GM21528 (cell line): ENCODE measurements around the gene RNF39.
A peak's percentile ranks its signal among the peaks of the same experiment; 100 is the strongest.
"Not testable (repeated sequence)": the region's sequence is repeated elsewhere in the genome, so short reads cannot be mapped to it uniquely, and the experiment has no call there.

ENCODE experiments used
- ATAC-seq: cut with Tn5 transposase; IDR thresholded peaks from one replicate; pipeline ENCODE4 v1.9.1; 2021; ENCODE audit warnings: mild to moderate bottlenecking, moderate library complexity; ENCODE audit not compliant: unreplicated experiment, low FRiP score

The RNF39 gene

GRCh38 chr6:30062471-30063178 is 12.9 kb downstream of the RNF39 start:
- ATAC-seq: no peak

- peak; percentile 18 for ATAC-seq
These were observed 13.6 kb downstream of the RNF39 start for GRCh38 chr6:30061858-30062458.

- peak; percentile 82 for ATAC-seq
These were observed 14.3 kb downstream of the RNF39 start, which contains the start of gene POLR1H for GRCh38 chr6:30061092-30061857. TSS of gene POLR1H (plus strand) at chr6:30061265. CDS start at chr6:30061525, 260 bp downstream.

GRCh38 chr6:30060606-30061091 is 14.9 kb downstream of the RNF39 start:
- peak; percentile 17 for ATAC-seq

- ATAC-seq: no peak
These were observed 20.1 kb downstream of the RNF39 start for GRCh38 chr6:30055513-30055912.

GRCh38 chr6:30053682-30054081 is 21.9 kb downstream of the RNF39 start:
- no peak for ATAC-seq

- ATAC-seq: no peak
These were observed 28.3 kb downstream of the RNF39 start for GRCh38 chr6:30047220-30047619.

- ATAC-seq: no peak
These were observed 30.9 kb downstream of the RNF39 start for GRCh38 chr6:30044630-30045029.

GRCh38 chr6:30043744-30044143 is 31.8 kb downstream of the RNF39 start:
- no peak for ATAC-seq

GRCh38 chr6:30042914-30043313 is 32.7 kb downstream of the RNF39 start:
- ATAC-seq: no peak

- no peak for ATAC-seq
These were observed 33.1 kb downstream of the RNF39 start for GRCh38 chr6:30042476-30042875.

GRCh38 chr6:30041821-30042220 is 33.7 kb downstream of the RNF39 start:
- no peak for ATAC-seq

GRCh38 chr6:30041221-30041620 is 34.3 kb downstream of the RNF39 start:
- no peak for ATAC-seq

GRCh38 chr6:30037182-30037788 is 38.3 kb downstream of the RNF39 start:
- ATAC-seq: no peak

GRCh38 chr6:30035784-30036183 is 39.8 kb downstream of the RNF39 start:
- ATAC-seq: no peak

- ATAC-seq: not testable (repeated sequence)
These were observed 42.1 kb downstream of the RNF39 start for GRCh38 chr6:30033440-30033839.

GRCh38 chr6:30031381-30031780 is 44.2 kb downstream of the RNF39 start:
- ATAC-seq: no peak

- ATAC-seq: no peak
These were observed 46.0 kb downstream of the RNF39 start for GRCh38 chr6:30029588-30029987.

GRCh38 chr6:30025186-30025585 is 50.4 kb downstream of the RNF39 start:
- ATAC-seq: no peak

GRCh38 chr6:30022712-30023111 is 52.9 kb downstream of the RNF39 start:
- not testable (repeated sequence) for ATAC-seq

GRCh38 chr6:30022189-30022588 is 53.4 kb downstream of the RNF39 start:
- ATAC-seq: no peak
